H1 (cell line): Measurements from ENCODE around the gene ABHD4.
"Not testable (repeated sequence)": the region's sequence is repeated elsewhere in the genome, so short reads cannot be mapped to it uniquely, and the experiment has no call there.

Experiments
- BRCA1 ChIP-seq: IDR thresholded peaks from 2 replicates; pipeline ENCODE4 v1.6.1; 2012; ENCODE audit warnings: low read depth, low read length, improper control_type of control experiment
- EP300 ChIP-seq, 2 experiments: IDR thresholded peaks; 1 replicate in 1 of 2; 2 replicates in 1 of 2; pipeline ENCODE4 v1.6.1; 2011 to 2012; ENCODE audit warnings: low read depth in 2 of 2, low read length in 2 of 2, mild to moderate bottlenecking in 2 of 2, borderline replicate concordance in 1 of 2, inconsistent platforms in 1 of 2, moderate library complexity in 1 of 2
- GTF2F1 ChIP-seq: IDR thresholded peaks from 2 replicates; pipeline ENCODE4 v1.6.1; 2012; ENCODE audit warnings: low read depth, low read length, improper control_type of control experiment, borderline replicate concordance
- NRF1 ChIP-seq: IDR thresholded peaks from 2 replicates; pipeline ENCODE4 v1.6.1; 2011; ENCODE audit warnings: mild to moderate bottlenecking, low read depth, low read length, improper control_type of control experiment
- RFX5 ChIP-seq: IDR thresholded peaks from 2 replicates; pipeline ENCODE4 v1.6.1; 2011; ENCODE audit warnings: low read depth, low read length, improper control_type of control experiment, borderline replicate concordance
- TF ChIP-seq, protein P1 (sequence below), 3 experiments: IDR thresholded peaks; 1 replicate in 2 of 3; 2 replicates in 1 of 3; pipeline versions ENCODE4 v1.5.1 to v1.6.1; 2011; ENCODE audit warnings: low read length in 3 of 3, mild to moderate bottlenecking in 3 of 3, inconsistent platforms in 2 of 3, low read depth in 1 of 3, moderate library complexity in 1 of 3; ENCODE audit not compliant: insufficient read depth in 1 of 3; ENCODE audit errors: control extremely low read depth in 1 of 3

DNA sequence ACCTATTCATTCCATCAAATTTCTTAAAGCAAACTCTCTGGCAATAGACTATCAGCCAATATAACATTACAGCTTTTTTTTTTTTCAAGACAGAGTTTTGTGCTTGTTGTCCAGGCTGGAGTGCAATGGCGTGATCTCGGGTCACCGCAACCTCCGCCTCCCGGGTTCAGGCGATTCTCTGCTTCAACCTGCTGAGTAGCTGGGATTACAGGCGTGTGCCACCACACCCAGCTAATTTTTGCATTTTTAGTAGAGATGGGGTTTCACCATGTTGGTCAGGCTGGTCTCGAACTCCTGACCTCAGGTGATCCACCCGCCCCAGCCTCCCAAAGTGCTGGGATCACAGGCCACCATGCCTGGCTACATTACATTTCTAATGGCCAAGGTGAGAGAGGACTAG lies 31.8 kb upstream of the ABHD4 start:
- TF ChIP-seq, protein P1, sequence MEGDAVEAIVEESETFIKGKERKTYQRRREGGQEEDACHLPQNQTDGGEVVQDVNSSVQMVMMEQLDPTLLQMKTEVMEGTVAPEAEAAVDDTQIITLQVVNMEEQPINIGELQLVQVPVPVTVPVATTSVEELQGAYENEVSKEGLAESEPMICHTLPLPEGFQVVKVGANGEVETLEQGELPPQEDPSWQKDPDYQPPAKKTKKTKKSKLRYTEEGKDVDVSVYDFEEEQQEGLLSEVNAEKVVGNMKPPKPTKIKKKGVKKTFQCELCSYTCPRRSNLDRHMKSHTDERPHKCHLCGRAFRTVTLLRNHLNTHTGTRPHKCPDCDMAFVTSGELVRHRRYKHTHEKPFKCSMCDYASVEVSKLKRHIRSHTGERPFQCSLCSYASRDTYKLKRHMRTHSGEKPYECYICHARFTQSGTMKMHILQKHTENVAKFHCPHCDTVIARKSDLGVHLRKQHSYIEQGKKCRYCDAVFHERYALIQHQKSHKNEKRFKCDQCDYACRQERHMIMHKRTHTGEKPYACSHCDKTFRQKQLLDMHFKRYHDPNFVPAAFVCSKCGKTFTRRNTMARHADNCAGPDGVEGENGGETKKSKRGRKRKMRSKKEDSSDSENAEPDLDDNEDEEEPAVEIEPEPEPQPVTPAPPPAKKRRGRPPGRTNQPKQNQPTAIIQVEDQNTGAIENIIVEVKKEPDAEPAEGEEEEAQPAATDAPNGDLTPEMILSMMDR (IDR thresholded peaks at IDR 0.05; ENCODE audit: control extremely low read depth in 1 of 3, insufficient read depth in 1 of 3, low read depth in 1 of 3, low read length in 3 of 3): not testable (repeated sequence)
- not testable (repeated sequence) for TF ChIP-seq RFX5; EP300 (IDR thresholded peaks at IDR 0.05; ENCODE audit: borderline replicate concordance in 1 of 2, low read depth in 2 of 2, low read length in 2 of 2); NRF1; BRCA1; GTF2F1
